Left colon (tissue), 2 donors: ENCODE data around the gene TFDP3. TPM values are rescaled to one million over a fixed set of nuclear protein-coding genes. Genes with fewer than 3 reads are reported as not detected.

Experiments used
- ATAC-seq: fragments of 200-7000 bp; cut with Tn5 transposase; one replicate; pipeline ENCODE4 v1.9.1; 2020; ENCODE audit warnings: mild to moderate bottlenecking, moderate library complexity
- DNase-seq, 2 donors: peaks; one replicate each; pipeline ENCODE4 v3.0.0-alpha.2; 2020
- intact Hi-C, 2 donors: fragments of 100-400 bp; cut with DNase I in 1 of 2; cut with micrococcal nuclease in 1 of 2; formaldehyde crosslinking; loops; one replicate each; pipeline versions ENCODE4 v1.11.2 to v1.14.0; 2022; cut with DNase I, micrococcal nuclease
- total RNA-seq, 2 donors: library from RNA; stranded (reverse); fragmentation: NEBNext Ultra II Directional; extraction: Animal tissue kit (Norgen Biotek cat#: 25700); gene quantifications; one replicate each; pipeline ENCODE4 v1.2.1, GENCODE V29; 2021
- donor health status: DM: no; HTN: no; CAD: no.
- donor health status: DM: yes; HTN: yes; CAD: no.

TFDP3 gene
- total RNA-seq, 2 donors from 2014 or later: not detected

GRCh38 chrX:133190877-133191738 is 27.0 kb downstream of the TFDP3 start:
- intact Hi-C loops: no loop called here
- ATAC-seq: no peak
- DNase-seq: no peak

- ATAC-seq (no peak), DNase-seq (no peak)
- intact Hi-C loops: no loop called here
Observed at GRCh38 chrX:133189195-133189594, 29.0 kb downstream of the TFDP3 start.

DNA sequence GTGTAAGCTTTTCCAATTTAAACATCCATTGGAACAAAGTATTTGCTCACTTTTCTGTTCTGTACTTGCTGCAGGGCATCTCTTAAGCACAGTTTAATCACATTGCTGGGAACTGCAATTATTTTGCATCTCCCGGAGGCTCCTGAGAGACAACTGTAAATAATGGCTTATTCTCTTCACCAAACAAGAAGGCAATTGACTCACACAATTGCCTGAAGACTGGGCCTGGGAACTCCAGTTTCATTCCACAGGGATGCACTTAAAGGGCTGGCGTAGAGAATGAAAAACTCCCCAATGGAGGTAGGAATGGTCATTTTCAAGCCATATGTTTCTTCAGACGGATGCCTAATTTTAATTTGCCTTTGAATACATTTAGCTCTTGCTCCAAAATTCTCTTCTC is 29.5 kb downstream of the TFDP3 start:
- DNase-seq (no peak), ATAC-seq (no peak)
- intact Hi-C loops: no loop called here

- no peak for DNase-seq
- intact Hi-C loops: no loop called here
- ATAC-seq: peak; percentile 97
Observed at GRCh38 chrX:133185938-133186337, 32.2 kb downstream of the TFDP3 start.

GRCh38 chrX:133185119-133185518 is 33.0 kb downstream of the TFDP3 start:
- ATAC-seq (peak; percentile 30), DNase-seq (no peak)
- intact Hi-C loops: no loop called here

- ATAC-seq (no peak), DNase-seq (no peak)
- intact Hi-C loops: no loop called here
Observed at GRCh38 chrX:133183806-133184205, 34.3 kb downstream of the TFDP3 start.

- intact Hi-C loops: no loop called here
- ATAC-seq (no peak), DNase-seq (no peak)
Observed at GRCh38 chrX:133179500-133179899, 38.7 kb downstream of the TFDP3 start.

DNA sequence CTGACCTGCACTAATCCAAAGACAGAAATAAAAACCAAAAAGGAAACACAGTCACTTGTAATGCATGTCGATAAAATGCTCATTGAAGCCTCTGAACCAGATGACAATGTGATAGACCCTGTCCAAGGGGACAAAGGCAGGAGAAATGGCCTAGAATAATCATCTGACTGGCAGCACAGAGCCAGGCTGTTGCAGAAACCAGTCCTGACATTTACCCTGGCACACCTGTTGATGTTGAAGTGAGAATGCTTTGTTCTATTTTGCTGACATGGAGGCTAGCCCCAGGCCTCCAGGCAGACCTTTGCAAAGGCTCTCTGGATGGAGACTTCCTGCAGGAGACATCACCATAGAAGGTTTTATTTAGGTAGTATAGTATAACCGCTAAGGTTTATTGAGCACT is 41.0 kb downstream of the TFDP3 start:
- intact Hi-C loops: no loop called here
- no peak for DNase-seq
- no peak for ATAC-seq

DNA sequence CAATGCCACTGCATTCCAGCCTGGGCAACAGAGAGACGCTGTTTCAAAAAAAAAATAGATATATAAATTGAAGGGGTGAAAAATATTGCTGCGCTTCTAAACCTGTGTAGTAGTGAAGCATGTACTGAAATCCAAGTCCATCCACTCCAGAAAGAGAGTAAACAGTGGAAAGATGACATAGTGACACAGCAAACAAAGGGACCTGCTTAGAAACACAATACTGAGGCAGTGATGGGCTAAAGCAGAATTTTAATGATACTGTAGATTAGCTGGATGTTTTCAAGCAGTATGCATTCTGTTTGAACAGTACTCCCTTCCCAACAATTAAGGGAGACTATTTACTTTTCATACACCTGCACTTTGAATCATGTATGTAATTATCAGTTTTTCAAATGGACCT is 42.5 kb downstream of the TFDP3 start:
- intact Hi-C loops: no loop called here
- DNase-seq (no peak), ATAC-seq (peak; percentile 48)

GRCh38 chrX:133175162-133175561 is 43.0 kb downstream of the TFDP3 start:
- ATAC-seq (no peak), DNase-seq (no peak)
- intact Hi-C loops: no loop called here

GRCh38 chrX:133171962-133172708 is 46.0 kb downstream of the TFDP3 start:
- intact Hi-C loops: no loop called here
- peak; percentile 77 for ATAC-seq
- DNase-seq: no peak

Other genes with a start within 250 kb of the TFDP3 start
- not detected for gene USP26, start 121.2 kb downstream of the TFDP3 start, total RNA-seq
- gene GPC4, start 197.1 kb upstream of the TFDP3 start, total RNA-seq: 10 to 100 TPM; 15.3 to 16.7 TPM